ENCODE data around the gene GNG5. TPM values are rescaled to one million over a fixed set of nuclear protein-coding genes. Genes with fewer than 3 reads are reported as not detected.
"Not testable (repeated sequence)": the region's sequence is repeated elsewhere in the genome, so short reads cannot be mapped to it uniquely, and the experiment has no call there.

The GNG5 gene
- total RNA-seq, 2 experiments from 2014 or later, result 120 to 128 TPM

DNA sequence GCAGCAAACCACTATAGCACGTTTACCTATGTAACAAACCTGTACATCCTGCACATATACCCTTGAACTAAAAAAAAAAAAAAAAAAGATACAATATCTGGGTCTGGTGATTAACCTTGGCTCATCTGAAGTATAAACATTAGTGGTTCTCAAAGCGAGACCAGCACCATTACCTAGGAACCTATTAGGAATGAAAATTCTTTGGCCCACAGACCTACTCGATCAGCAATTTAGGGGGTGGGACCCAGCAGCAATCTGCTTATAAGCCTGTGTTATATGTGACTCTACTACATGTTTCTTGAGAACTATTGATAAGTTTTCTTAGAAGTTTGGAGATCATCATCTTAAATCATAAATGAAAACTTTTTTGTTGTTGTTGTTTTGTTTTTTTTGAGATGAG is 9.9 kb downstream of the GNG5 start:
- POLR2A ChIA-PET, result no interaction called here
- CTCF ChIA-PET, result no interaction called here

DNA sequence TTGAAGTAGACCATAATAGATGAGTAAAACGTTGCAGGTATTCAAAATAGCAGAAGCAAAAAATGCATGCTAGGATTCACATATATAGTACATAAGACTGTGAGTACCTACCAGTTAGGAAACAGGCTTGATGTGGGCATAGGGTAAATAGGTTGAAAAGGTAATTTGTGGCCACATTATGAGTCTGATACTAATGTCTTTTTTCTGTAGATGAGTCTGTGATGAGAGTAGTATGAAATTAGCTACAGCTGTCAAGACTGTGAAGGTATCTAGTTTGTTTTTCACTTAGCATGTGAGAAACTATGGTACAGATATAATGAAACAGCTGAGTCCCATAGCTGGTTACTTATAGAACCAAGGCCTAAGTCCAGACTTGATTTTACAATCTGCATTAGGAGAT is 12.6 kb downstream of the GNG5 start:
- ChIA-PET POLR2A (no interaction called here), CTCF (interaction anchor here (0.7 kb wide), 1 partner anchor 247 kb away, joined by 4 read pairs; no protein-coding TSS in a partner anchor)

DNA sequence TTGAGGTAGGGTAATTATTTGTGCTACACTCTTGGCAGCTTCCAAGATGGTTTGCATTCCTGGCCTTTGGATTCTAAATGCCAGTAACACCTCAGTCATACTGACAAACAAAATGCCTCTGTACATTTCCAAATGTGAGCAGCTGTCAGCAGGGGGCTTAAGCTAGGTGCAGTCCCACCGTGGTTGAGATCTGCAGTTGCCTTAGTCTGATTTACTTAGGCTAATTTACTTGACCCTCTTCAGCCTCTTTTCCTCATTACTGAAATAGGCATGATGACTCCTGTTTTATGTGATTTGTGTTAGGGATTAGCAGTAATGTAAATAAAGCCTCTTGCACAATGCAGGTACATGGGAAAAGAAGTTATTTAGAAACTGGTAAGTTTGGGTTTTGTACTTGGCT is 13.7 kb downstream of the GNG5 start:
- CTCF ChIA-PET, result no interaction called here
- POLR2A ChIA-PET, result no interaction called here

GRCh38 chr1:84489766-84490165 is 16.6 kb downstream of the GNG5 start:
- POLR2A ChIA-PET, result no interaction called here

DNA sequence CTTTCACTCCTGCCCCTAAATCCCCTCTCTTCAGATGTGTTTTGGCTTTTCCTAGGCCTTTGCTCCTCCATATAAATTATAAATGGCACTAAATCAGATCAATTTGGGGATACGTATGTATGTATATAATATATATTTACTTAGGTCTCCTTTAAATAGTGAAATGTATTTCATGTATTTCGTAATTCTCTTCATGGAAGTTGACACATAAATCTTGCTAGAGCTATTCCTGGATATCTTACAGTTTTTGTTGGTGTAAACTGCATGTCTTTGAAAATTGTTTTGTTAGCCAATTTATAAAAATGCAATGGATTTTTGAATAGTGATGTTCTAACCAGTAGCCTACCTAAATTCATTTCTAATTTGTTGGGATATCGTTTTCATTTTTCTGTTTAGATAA is 18.3 kb downstream of the GNG5 start:
- POLR2A ChIA-PET, result no interaction called here
- CTCF ChIA-PET, result no interaction called here

More at GRCh38 chr1:84489766-84490165, 16.6 kb downstream of the GNG5 start:
- CTCF ChIA-PET, result no interaction called here

DNA sequence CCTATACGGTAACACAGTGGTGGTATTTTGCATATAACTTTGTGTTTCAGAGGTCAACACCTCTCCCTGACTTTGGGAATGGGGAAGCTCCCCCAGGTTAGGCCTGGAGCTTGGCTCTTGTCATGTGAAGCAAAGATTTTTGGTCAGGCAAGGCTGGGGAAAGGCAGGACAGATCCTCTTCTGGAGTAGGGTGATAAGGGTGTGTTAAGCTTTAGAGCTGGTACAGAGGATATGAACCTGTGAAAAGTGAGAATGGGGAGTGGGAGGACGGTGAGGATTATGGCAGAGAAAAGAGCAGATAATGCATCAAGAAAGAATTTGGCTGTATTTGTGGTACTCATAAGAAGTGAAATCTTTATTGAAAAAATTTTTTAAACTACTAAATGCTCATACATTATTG is 25.1 kb downstream of the GNG5 start:
- ChIA-PET POLR2A (interaction anchor here (1.2 to 2.1 kb wide), 3 partner anchors 23 to 92 kb away, joined by 3 to 10 read pairs (median 8); partner anchors contain the start of gene CTBS), CTCF (interaction anchor here (1.2 to 2.5 kb wide), 2 partner anchors 25 to 139 kb away, joined by 3 to 9 read pairs; partner anchors contain the start of genes GNG5 and SPATA1)

DNA sequence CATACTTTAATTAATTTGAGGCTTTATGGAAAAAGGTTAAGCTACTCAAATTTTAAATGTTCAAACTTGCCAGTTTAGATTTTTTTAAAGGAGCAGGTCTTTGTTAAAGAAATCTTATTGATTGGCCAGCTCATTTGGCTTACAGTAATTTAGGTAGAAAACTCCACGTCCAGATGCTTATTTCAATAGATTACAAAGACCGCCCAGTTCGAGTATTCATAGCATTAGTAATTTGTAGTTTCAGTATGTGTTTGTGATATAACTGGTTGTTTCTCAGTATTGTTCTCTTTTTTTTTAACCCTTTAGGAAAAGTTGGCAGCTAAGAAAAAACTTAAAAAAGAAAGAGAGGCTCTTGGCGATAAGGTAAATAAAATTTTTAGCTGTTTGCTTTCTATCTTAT is 25.7 kb downstream of the GNG5 start:
- ChIA-PET CTCF (interaction anchor here (0.6 to 2.5 kb wide), 5 partner anchors 18 to 762 kb away, joined by 3 to 9 read pairs (median 3); partner anchors contain the start of genes GNG5 and SPATA1), POLR2A (interaction anchor here (1.5 to 2.1 kb wide), 3 partner anchors 23 to 93 kb away, joined by 7 to 10 read pairs (median 8); partner anchors contain the start of genes CTBS, GNG5 and SPATA1)

GRCh38 chr1:84479998-84480397 is 26.4 kb downstream of the GNG5 start:
- ChIA-PET POLR2A (interaction anchor here (1.5 to 2.1 kb wide), 3 partner anchors 24 to 94 kb away, joined by 7 to 10 read pairs (median 8); partner anchors contain the start of genes CTBS, GNG5 and SPATA1), CTCF (interaction anchor here (0.8 to 2.5 kb wide), 4 partner anchors 19 to 140 kb away, joined by 3 to 9 read pairs (median 5); no protein-coding TSS in a partner anchor)

DNA sequence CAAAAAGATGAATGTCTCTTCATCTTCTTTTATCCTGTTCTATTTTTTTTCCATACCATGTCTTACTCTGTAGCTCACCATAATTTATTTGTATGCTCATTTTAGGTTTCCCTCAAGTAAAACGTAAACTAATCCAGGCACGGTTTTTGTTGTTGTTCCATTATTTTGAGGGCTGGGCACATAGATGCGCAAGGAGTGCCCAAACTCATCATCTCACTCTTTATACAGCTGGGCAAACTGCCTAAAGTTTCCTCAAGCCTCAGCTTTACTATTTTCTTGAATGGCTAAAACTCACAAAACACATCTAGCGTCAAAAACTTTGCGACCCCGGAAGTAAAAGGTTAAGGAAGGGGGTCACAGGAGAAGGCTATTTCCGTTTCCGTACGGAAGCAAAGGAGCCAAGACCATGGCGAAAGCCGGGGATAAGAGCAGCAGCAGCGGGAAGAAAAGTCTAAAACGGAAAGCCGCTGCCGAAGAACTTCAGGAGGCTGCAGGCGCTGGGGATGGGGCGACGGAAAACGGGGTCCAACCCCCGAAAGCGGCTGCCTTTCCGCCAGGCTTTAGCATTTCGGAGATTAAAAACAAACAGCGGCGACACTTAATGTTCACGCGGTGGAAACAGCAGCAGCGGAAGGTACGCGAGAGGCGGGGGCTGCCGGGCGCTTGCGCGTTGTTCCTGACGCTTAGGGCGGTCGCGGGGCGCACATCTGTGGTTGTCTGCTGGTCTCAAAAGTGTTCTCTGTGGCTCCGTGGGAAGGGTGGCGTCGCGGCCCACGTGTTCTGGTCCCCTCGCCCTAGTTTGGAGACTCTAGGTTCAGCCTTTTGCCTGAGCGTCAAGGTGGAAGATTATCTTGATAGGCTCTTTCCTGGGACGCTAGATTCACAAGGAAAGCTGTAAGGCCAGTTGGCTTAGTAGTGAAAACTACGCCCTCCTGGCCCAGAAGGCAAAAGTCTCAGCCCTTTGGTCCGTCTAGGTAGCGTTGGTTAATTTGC is 27.2 kb downstream of the GNG5 start, which contains the start of gene RPF1:
RPF1 (plus strand) TSS at position 391 of the 993 bp plus-strand sequence; CDS start at position 407, 16 bp downstream.
- CTCF ChIA-PET, result interaction anchor here (0.8 to 1.9 kb wide), 3 partner anchors 20 to 141 kb away, joined by 3 to 7 read pairs (median 3); no protein-coding TSS in a partner anchor
- POLR2A ChIA-PET, result interaction anchor here (1.4 to 2.1 kb wide), 4 partner anchors 25 to 94 kb away, joined by 4 to 10 read pairs (median 8); partner anchors contain the start of genes CTBS, GNG5 and SPATA1

DNA sequence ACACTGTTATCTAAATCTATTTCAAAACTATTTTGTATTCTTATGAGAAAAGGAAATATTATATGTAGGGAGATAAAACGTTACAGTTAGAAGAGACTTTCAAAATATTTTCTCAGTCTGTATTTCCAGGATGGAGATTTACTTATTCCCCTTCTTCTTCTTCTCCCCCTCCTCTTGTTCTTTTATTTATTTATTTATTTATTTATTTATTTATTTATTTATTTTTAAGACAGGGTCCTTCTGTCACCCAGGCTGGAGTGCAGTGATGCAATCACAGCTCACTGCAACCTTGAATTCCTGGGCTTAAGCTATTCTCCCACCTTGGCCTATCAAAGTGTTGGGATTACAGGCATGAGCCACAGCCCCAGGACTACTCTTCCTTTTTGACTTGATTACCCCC is 30.2 kb downstream of the GNG5 start:
- ChIA-PET CTCF (no interaction called here), POLR2A (no interaction called here)

DNA sequence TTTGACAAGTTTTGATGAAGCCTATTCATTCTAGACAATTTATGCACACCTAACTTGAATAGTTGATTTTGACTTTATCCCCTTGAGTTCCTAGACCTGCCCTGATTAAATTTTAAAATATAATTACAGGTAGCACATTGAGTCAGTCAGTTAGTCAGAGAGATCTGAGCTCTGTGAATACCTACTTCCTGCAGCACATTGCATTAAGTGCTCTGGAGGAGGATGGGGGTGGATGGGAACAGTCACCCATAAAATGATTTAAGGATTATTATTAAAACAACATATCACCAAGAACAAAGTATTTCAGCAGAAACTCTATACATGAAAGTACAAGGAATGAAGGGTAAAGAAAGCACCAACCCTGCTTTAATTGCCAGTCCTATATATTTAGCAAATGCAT is 39.1 kb downstream of the GNG5 start:
- POLR2A ChIA-PET, result no interaction called here
- CTCF ChIA-PET, result no interaction called here

- CTCF ChIA-PET, result no interaction called here
- POLR2A ChIA-PET, result no interaction called here
These were observed 44.3 kb downstream of the GNG5 start for GRCh38 chr1:84462118-84462517.

GRCh38 chr1:84452436-84452835 is 53.9 kb downstream of the GNG5 start:
- CTCF ChIA-PET, result no interaction called here
- POLR2A ChIA-PET, result no interaction called here

- ChIA-PET CTCF (interaction anchor here (1.3 kb wide), 1 partner anchor 321 kb away, joined by 3 read pairs; no protein-coding TSS in a partner anchor), POLR2A (no interaction called here)
These were observed 55.5 kb downstream of the GNG5 start for GRCh38 chr1:84450910-84451309.

GRCh38 chr1:84448704-84449103 is 57.7 kb downstream of the GNG5 start:
- CTCF ChIA-PET, POLR2A ChIA-PET: not testable (repeated sequence)

Other genes starting within 250 kb of the GNG5 start
- gene SAMD13, start 204.9 kb downstream of the GNG5 start, total RNA-seq, result under 1 TPM; 0.59 to 0.80 TPM
- gene DNASE2B, start 108.1 kb downstream of the GNG5 start, total RNA-seq, result not detected
- 10 to 100 TPM; 60.2 to 62.4 TPM for gene RPF1, start 27.3 kb downstream of the GNG5 start, total RNA-seq
- under 1 TPM; 0.71 to 0.95 TPM for gene SPATA1, start 195 bp downstream of the GNG5 start, total RNA-seq
- gene CTBS, start 67.9 kb upstream of the GNG5 start, total RNA-seq, result 1 to 10 TPM; 8.3 to 8.5 TPM
- 10 to 100 TPM in 1 of 2 experiments, 1 to 10 TPM in 1; 9.4 to 12.3 TPM for gene SSX2IP, start 183.9 kb upstream of the GNG5 start, total RNA-seq

Data from activated CD8-positive, alpha-beta memory T cell treated with anti-CD3 and anti-CD28 coated beads for 36 hours (primary cell).